Measurements from ENCODE around the gene AK3. TPM values are rescaled to one million over a fixed set of nuclear protein-coding genes. Genes with fewer than 3 reads are reported as not detected.

AK3 gene
- total and polyA plus RNA-seq, 2 of the 8 experiments (the other 6 are each of a cell fraction or from before 2014, with no cell fraction given), result 8.9 to 30.0 TPM

DNA sequence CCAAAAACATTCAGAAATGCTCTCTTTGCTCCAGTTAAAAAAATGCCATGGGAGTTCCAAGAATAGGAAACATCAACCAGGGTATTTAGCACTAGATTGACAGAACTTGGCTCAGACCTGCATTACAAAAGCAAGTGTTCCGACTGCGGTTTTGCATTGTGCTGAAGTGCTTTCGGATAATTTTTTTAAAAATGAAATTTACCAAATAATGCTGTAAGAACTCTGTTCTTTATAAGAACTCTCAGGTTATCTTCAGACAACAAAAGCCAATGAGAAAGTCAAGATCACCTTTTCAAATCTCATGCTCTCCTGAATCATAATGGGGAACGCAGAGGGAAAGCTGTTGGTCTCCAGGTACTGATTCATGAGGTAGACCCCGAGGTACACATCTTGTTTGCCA is 79.4 kb downstream of the AK3 start:
- no peaks in the 10 kb centered on the region for H3K36me3 ChIP-seq (ENCODE audit: control insufficient read depth in 2 of 4, insufficient read depth in 4 of 4, low read length in 3 of 4)
- H3K56ac ChIP-seq (replicated peaks; ENCODE audit: insufficient read length, low read depth, low read length), result no peak overlapping the region
- no peak overlapping the region for H4K91ac ChIP-seq (replicated peaks; ENCODE audit: insufficient read length, low read length)
- H3K23ac ChIP-seq (ENCODE audit: insufficient read length), result no peak overlapping the region
- WGBS, 2 experiments (ENCODE audit: extremely low coverage in 1 of 2, insufficient coverage in 1 of 2, insufficient read length in 1 of 2, insufficient replicate concordance in 2 of 2, low coverage in 1 of 2, low lambda C conversion rate in 2 of 2, missing lambda C conversion rate in 1 of 2), result 21% methylated on average over 5 of the region's 5 CpGs; no CpG with 5 or more reads in 1 of the 2 experiments
- H3K4me2 ChIP-seq (ENCODE audit: insufficient read depth in 1 of 2, low read depth in 2 of 2, low read length in 2 of 2), result peak overlapping the region; percentile 94 to 95
- H3K14ac ChIP-seq (ENCODE audit: insufficient read length), result no peak overlapping the region
- TF ChIP-seq YY1 (IDR thresholded peaks at IDR 0.05; ENCODE audit: low read depth, low read length), result no peak
- no peak overlapping the region for H2BK120ac ChIP-seq (replicated peaks; ENCODE audit: low read depth, low read length)
- H3K27ac ChIP-seq (ENCODE audit: low read depth, low read length), result no peak overlapping the region
- no peak for FAIRE-seq
- H2BK5ac ChIP-seq (ENCODE audit: low read depth, low read length), result 0 out of 2 replicates have a peak overlapping the region, but pooled peaks have one; percentile 88
- no peaks in the 10 kb centered on the region for H3K27me3 ChIP-seq (replicated peaks in 1 of 4; ENCODE audit: control insufficient read depth in 3 of 4, extremely low read depth in 1 of 4, insufficient read depth in 3 of 4, low read length in 3 of 4)
- H3K4ac ChIP-seq (replicated peaks; ENCODE audit: insufficient read length, low read depth, low read length), result no peak overlapping the region
- H3K9me3 ChIP-seq (ENCODE audit: insufficient read depth in 2 of 2, low read depth in 1 of 2, low read length in 1 of 2), result no peaks in the 10 kb centered on the region
- H3K79me1 ChIP-seq (ENCODE audit: low read depth, low read length), result peaks cover 6% of the 10 kb centered on the region; the same call in 1 of the 2 replicates
- H3K9ac ChIP-seq (replicated peaks in 1 of 4; ENCODE audit: extremely low read depth in 1 of 4, low read depth in 3 of 4, low read length in 3 of 4), result no peak overlapping the region; a peak in 1 of 7 replicates
- peaks cover 3 to 9% of the 10 kb centered on the region in 2 experiments; a peak in 2 of 4 replicates for H3K79me2 ChIP-seq (ENCODE audit: control insufficient read depth in 1 of 2, insufficient read depth in 2 of 2, low read length in 2 of 2)
- H3K4me1 ChIP-seq (replicated peaks in 1 of 4; ENCODE audit: control insufficient read depth in 3 of 4, insufficient read depth in 4 of 4, low read length in 3 of 4), result peaks cover 4 to 23% (median 9%) of the 10 kb centered on the region in 4 experiments
- no peaks in the 10 kb centered on the region for H4K20me1 ChIP-seq (replicated peaks in 1 of 2; ENCODE audit: control insufficient read depth in 1 of 2, insufficient read depth in 2 of 2, low read length in 2 of 2)
- H3K4me3 ChIP-seq (ENCODE audit: extremely low read depth in 1 of 4, insufficient read depth in 2 of 4, low read depth in 3 of 4, low read length in 4 of 4), result peak overlapping the region; percentile 46 to 84 (median 82); a peak in 7 of 8 replicates
- CTCF ChIA-PET (ENCODE audit: partially characterized antibody), result interaction anchor here (0.8 to 2.0 kb wide), 9 partner anchors 8 to 272 kb away, joined by 3 to 7 read pairs (median 3); partner anchors contain the start of gene AK3
- POLR2A ChIA-PET (ENCODE audit: partially characterized antibody), result interaction anchor here (0.7 to 1.8 kb wide), 3 partner anchors 16 to 781 kb away, joined by 3 to 7 read pairs (median 6); partner anchors contain the start of gene AK3
- no peak overlapping the region for H4K8ac ChIP-seq (ENCODE audit: extremely low read depth, insufficient read depth, low read length)
- peaks cover 16% of the 10 kb centered on the region for H3K23me2 ChIP-seq (ENCODE audit: low read depth, low read length)
- H2AFZ ChIP-seq (ENCODE audit: low read length), result peak overlapping the region; percentile 70; the same call in 1 of the 2 replicates
- no peak for DNase-seq (ENCODE audit: low read depth in 1 of 2, low spot score in 2 of 2)
- peak overlapping the region; percentile 51 for H4K5ac ChIP-seq (ENCODE audit: insufficient read length, low read depth, low read length)
- no peak overlapping the region for H2BK20ac ChIP-seq (ENCODE audit: low read length)
- no peak overlapping the region for H2AK5ac ChIP-seq (ENCODE audit: low read depth, low read length)
- H2BK12ac ChIP-seq (ENCODE audit: low read depth, low read length), result no peak overlapping the region
- no peak overlapping the region for H2BK15ac ChIP-seq (ENCODE audit: low read length)
- H3K18ac ChIP-seq (ENCODE audit: extremely low read depth, low read length), result no peak overlapping the region; the same call in 1 of the 2 replicates

Measured in H1 (cell line).